Loucy (cell line): ENCODE data around the gene TMEM258.

Experiments
- H2AFZ ChIP-seq: fragments of 200-600 bp; sonication (generic); 2 replicates; pipeline ENCODE4 v1.6.0; 2016; ENCODE audit warnings: antibody characterized with exemption, mild to moderate bottlenecking, low read length, moderate library complexity
- H3F3A ChIP-seq: fragments of 200-600 bp; 2 replicates; pipeline ENCODE4 v1.6.0; 2016; ENCODE audit warnings: antibody characterized with exemption, low read depth, mild to moderate bottlenecking
- H3K27me3 ChIP-seq: fragments of 200-600 bp; sonication (generic); 2 replicates; pipeline ENCODE4 v1.6.1; 2014; ENCODE audit warnings: low read length, mild to moderate bottlenecking; ENCODE audit not compliant: insufficient read depth, poor library complexity, severe bottlenecking
- H3K36me3 ChIP-seq: fragments of 200-600 bp; sonication (generic); 2 replicates; pipeline ENCODE4 v1.6.1; 2016; ENCODE audit warnings: low read length; ENCODE audit not compliant: insufficient read depth
- H3K4me1 ChIP-seq: fragments of 200-600 bp; sonication (generic); 2 replicates; pipeline ENCODE4 v1.5.1; 2014; ENCODE audit warnings: low read length, mild to moderate bottlenecking; ENCODE audit not compliant: insufficient read depth, poor library complexity, severe bottlenecking
- H3K4me2 ChIP-seq: fragments of 200-600 bp; sonication (generic); 2 replicates; pipeline ENCODE4 v1.6.0; 2014; ENCODE audit warnings: antibody characterized with exemption, low read length, low read depth, mild to moderate bottlenecking; ENCODE audit not compliant: poor library complexity, severe bottlenecking
- H3K4me3 ChIP-seq: fragments of 200-600 bp; sonication (generic); 2 replicates; pipeline ENCODE4 v1.5.1; 2014; ENCODE audit warnings: low read length, mild to moderate bottlenecking, mixed read lengths; ENCODE audit not compliant: poor library complexity, severe bottlenecking
- H3K79me2 ChIP-seq: fragments of 200-600 bp; sonication (generic); 2 replicates; pipeline ENCODE4 v1.6.1; 2014; ENCODE audit warnings: low read length; ENCODE audit not compliant: insufficient read depth
- H3K9ac ChIP-seq: fragments of 200-600 bp; sonication (generic); 2 replicates; pipeline ENCODE4 v1.6.0; 2014; ENCODE audit warnings: mild to moderate bottlenecking, low read depth, low read length, moderate library complexity; ENCODE audit not compliant: poor library complexity, severe bottlenecking
- H3K9me2 ChIP-seq: fragments of 200-600 bp; sonication (generic); replicated peaks from 2 replicates; pipeline ENCODE4 v1.6.1; 2016; ENCODE audit warnings: low read depth, low read length, mixed read lengths
- H3K9me3 ChIP-seq: fragments of 200-600 bp; sonication (generic); 2 replicates; pipeline ENCODE4 v1.6.1; 2014; ENCODE audit warnings: mild to moderate bottlenecking, antibody characterized with exemption, low read length, low read depth; ENCODE audit not compliant: insufficient read depth
- H4K20me1 ChIP-seq: fragments of 200-600 bp; sonication (generic); 2 replicates; pipeline ENCODE4 v1.6.0; 2014; ENCODE audit warnings: antibody characterized with exemption, low read length, mild to moderate bottlenecking; ENCODE audit not compliant: insufficient read depth, poor library complexity, severe bottlenecking
- CTCF ChIP-seq: fragments of 200-600 bp; sonication (generic); conservative IDR thresholded peaks from 2 replicates; pipeline ENCODE4 v1.5.1; 2014; ENCODE audit warnings: mild to moderate bottlenecking, antibody characterized with exemption, low read length
- EZH2phosphoT487 ChIP-seq: fragments of 200-600 bp; IDR thresholded peaks from 2 replicates; pipeline ENCODE4 v1.6.1; 2018; ENCODE audit warnings: antibody characterized with exemption, mild to moderate bottlenecking, moderate library complexity, borderline replicate concordance

The TMEM258 gene

GRCh38 chr11:61816736-61817455 lies 24.5 kb upstream of the TMEM258 start, which contains the start of gene FADS1:
TSS of gene FADS1 (minus strand) at chr11:61817003. CDS start at chr11:61816929, 74 bp downstream.
- Histone ChIP-seq H3K9me2 (no peaks in the 10 kb centered on the region), H3K79me2 (peaks cover 74% of the 10 kb centered on the region), H2AFZ (no peak within 1 kb of the TSS; the same call in 1 of the 2 replicates), H3K27me3 (peaks cover 14% of the 10 kb centered on the region), H3K9me3 (no peaks in the 10 kb centered on the region), H3K4me1 (peaks cover 23% of the 10 kb centered on the region), H3F3A (0 out of 2 replicates have a peak, but pooled peaks cover 9% of the 10 kb centered on the region), H3K9ac (peak within 1 kb of the TSS; percentile 100), H3K4me3 (peak within 1 kb of the TSS; percentile 93), H3K36me3 (peaks cover 19% of the 10 kb centered on the region; the same call in 1 of the 2 replicates), H4K20me1 (peaks cover 22% of the 10 kb centered on the region), H3K4me2 (peak within 1 kb of the TSS; percentile 99)
- TF ChIP-seq EZH2phosphoT487 (no peak), CTCF (peak; percentile 55)

- H3K79me2 ChIP-seq: peaks cover 76% of the 10 kb centered on the region
- H3F3A ChIP-seq: 0 out of 2 replicates have a peak, but pooled peaks cover 9% of the 10 kb centered on the region
- peak overlapping the region; percentile 93 for H3K4me3 ChIP-seq
- H3K4me2 ChIP-seq: peak overlapping the region; percentile 99
- peaks cover 23% of the 10 kb centered on the region for H3K4me1 ChIP-seq
- TF ChIP-seq CTCF (no peak), EZH2phosphoT487 (no peak)
- no peak overlapping the region; the same call in 1 of the 2 replicates for H2AFZ ChIP-seq
- peak overlapping the region; percentile 100 for H3K9ac ChIP-seq
- H3K9me2 ChIP-seq: no peaks in the 10 kb centered on the region
- H3K27me3 ChIP-seq: peaks cover 14% of the 10 kb centered on the region
- H4K20me1 ChIP-seq: peaks cover 22% of the 10 kb centered on the region
- H3K9me3 ChIP-seq: no peaks in the 10 kb centered on the region
- peaks cover 27% of the 10 kb centered on the region; the same call in 1 of the 2 replicates for H3K36me3 ChIP-seq
These were observed 23.7 kb upstream of the TMEM258 start for GRCh38 chr11:61815790-61816735.

GRCh38 chr11:61814958-61815789 lies 22.8 kb upstream of the TMEM258 start:
- Histone ChIP-seq H3K36me3 (peaks cover 36% of the 10 kb centered on the region; the same call in 1 of the 2 replicates), H3K9ac (peak overlapping the region; percentile 100), H3K4me3 (peak overlapping the region; percentile 93), H2AFZ (no peak overlapping the region), H3K27me3 (peaks cover 14% of the 10 kb centered on the region), H3K4me1 (peaks cover 23% of the 10 kb centered on the region), H4K20me1 (peaks cover 22% of the 10 kb centered on the region), H3K9me3 (no peaks in the 10 kb centered on the region), H3K9me2 (no peaks in the 10 kb centered on the region), H3F3A (0 out of 2 replicates have a peak, but pooled peaks cover 9% of the 10 kb centered on the region), H3K79me2 (peaks cover 73% of the 10 kb centered on the region), H3K4me2 (peak overlapping the region; percentile 99)
- TF ChIP-seq CTCF: no peak
- TF ChIP-seq EZH2phosphoT487: no peak
